ENCODE results near the gene NOP14.

The NOP14 gene

DNA sequence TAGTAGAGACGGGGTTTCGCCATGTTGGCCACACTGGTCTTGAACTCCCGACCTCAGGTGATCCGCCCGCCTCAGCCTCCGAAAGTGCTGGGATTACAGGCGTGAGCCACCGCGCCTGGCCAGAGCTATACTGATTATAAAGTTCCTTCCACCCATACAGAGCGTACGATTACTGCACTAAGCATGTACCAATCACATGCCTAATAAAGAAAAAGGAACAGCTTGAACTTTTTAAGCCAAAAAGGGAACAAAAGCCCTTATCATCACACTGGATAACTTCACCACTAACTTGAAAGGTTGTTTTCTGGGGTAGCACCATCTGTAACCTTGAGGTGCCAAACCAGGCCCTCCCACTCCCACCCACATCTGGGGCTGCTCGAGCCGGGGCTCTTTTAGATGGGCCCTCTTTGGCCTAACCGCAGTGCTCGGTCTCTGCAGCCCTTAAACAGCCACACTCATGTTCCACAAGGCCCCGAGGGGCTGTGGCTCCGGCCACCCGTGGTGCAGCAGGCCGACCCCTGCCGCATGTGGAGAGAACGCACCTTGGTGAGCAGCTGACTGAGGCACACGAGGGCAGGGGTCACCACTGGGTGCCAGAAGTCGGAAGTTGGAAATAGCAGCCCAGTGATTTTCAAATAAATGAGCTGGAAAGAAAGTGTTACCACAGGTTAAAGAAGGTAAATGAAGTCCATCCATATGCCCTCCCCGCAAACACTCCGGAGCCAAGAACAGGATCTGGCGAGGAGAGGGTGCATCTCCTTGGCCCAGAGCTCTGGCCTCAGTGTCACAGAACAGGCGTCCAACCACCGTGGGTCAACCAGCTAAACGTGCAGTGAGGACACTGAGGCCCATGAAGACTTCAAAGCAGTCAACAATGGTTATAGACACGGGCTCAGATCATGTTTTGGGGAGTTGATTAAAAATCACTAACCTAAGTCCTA lies 18.4 kb downstream of the NOP14 start:
- no peak for FAIRE-seq
- TF ChIP-seq TAF1 (IDR thresholded peaks at IDR 0.05; ENCODE audit: borderline replicate concordance, low read depth, low read length), result no peak
- no peak for TF ChIP-seq POLR2AphosphoS5 (IDR thresholded peaks at IDR 0.05; ENCODE audit: low read depth, low read length)
- no peak for TF ChIP-seq POLR2A (IDR thresholded peaks at IDR 0.05; ENCODE audit: low read depth, low read length)
- DNase-seq (ENCODE audit: insufficient read length), result no peak

DNA sequence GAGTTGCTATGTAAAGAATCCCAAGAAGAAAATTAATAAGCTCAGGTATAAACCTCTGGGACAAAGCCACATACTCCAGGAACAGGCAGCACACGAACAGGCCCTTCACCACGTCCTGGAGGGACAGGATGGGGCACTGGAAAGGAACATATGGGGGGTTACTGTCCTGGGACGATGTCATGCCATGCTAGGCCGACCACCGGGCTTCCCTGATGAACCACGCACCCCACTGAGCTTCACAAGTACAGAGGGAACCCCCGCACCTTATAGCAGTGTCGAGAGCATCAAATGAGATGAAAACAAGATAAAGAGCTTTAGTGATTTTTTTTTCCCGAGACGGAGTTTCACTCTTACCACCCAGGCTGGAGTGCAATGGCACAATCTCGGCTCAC lies 19.1 kb downstream of the NOP14 start:
- FAIRE-seq (no peak), DNase-seq (ENCODE audit: insufficient read length) (no peak)

DNA sequence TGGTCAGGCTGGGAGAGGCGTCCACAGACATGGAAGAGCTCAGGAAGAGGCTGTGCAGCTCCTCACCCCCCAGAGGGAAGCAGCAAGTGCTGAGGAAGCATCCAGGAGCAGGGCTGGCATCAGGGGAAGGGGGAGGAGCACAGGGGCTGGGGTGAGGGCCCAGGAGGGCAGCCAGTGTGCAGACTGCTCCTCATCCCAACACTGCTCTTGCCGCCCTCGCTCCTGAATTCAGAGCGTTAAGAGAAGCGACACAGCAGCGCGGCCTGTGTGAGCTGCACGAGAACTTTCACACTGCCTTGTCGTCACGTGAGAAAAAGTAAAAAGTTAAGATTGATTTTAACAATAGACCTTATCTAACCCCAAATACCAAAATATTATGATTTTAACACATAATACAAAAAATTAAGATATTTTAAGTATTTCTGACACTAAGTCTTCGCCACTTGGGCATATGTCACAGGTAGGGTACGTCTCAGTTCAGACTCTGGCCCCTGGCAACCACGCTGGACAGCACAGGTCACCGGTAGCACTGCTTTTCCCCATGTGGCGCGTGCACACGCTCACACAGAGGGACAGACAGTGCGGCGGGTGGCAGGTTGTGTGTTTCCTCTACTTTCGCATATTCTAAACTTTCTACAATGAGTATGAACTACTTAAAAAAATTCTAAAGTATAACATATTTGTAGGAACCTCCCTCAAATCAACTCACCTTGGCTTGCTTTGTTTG lies 19.7 kb downstream of the NOP14 start:
- TF ChIP-seq POLR2A (IDR thresholded peaks at IDR 0.05; ENCODE audit: low read depth, low read length) (no peak; the same call in 1 of the 2 replicates), TAF1 (IDR thresholded peaks at IDR 0.05; ENCODE audit: borderline replicate concordance, low read depth, low read length) (no peak), POLR2AphosphoS5 (IDR thresholded peaks at IDR 0.05; ENCODE audit: low read depth, low read length) (no peak)
- DNase-seq (ENCODE audit: insufficient read length) (no peak), FAIRE-seq (no peak)

More for the DNA sequence above, 19.1 kb downstream of the NOP14 start:
- TF ChIP-seq TAF1 (IDR thresholded peaks at IDR 0.05; ENCODE audit: borderline replicate concordance, low read depth, low read length) (no peak), POLR2AphosphoS5 (IDR thresholded peaks at IDR 0.05; ENCODE audit: low read depth, low read length) (no peak), POLR2A (IDR thresholded peaks at IDR 0.05; ENCODE audit: low read depth, low read length) (no peak; the same call in 1 of the 2 replicates)

DNA sequence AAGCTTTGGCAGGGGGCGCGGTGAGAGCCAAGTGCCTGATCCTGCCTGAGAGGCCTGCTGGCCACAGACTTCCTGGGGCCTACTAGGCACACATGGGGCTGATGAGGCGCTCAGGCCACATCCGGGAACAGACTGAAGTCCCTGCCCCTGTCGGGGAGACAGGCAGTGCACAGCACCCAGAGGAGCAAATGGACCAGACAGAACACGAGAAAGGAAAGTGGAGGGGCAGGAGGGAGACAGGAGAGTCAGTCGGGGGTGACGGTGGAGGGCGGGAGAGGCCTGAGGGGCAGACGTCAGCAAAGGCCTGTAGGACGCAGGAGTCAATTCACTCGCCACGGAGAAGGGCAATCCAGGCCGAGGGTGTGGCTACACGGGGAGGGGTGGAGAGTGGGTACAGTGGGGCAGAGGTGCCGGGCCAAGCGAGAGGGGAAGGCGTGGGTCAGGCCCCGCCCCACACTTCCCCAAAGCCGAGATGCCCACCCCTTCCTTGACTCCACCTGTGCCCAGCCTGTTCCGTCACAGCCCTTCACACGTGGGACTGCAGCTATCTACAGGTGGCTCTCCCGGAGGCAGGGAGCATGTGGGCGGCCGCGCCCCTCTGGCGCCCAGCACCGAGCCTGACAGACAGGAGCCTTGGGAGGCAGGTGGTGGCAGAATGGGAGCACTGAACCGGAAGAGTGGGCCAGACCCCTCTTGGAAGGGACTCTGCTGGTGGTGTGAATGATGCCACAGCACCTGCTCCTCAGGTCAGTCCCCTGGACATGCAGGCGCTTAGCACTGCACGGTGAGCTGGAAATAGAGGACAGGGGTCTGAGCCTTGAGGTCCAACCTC lies 20.5 kb downstream of the NOP14 start:
- DNase-seq (ENCODE audit: insufficient read length), result no peak
- TF ChIP-seq TAF1 (IDR thresholded peaks at IDR 0.05; ENCODE audit: borderline replicate concordance, low read depth, low read length), result no peak
- TF ChIP-seq POLR2A (IDR thresholded peaks at IDR 0.05; ENCODE audit: low read depth, low read length), result peak; percentile 42; the same call in 1 of the 2 replicates
- TF ChIP-seq POLR2AphosphoS5 (IDR thresholded peaks at IDR 0.05; ENCODE audit: low read depth, low read length), result 0 out of 2 replicates have a peak, but pooled peaks have one; percentile 61
- no peak for FAIRE-seq

DNA sequence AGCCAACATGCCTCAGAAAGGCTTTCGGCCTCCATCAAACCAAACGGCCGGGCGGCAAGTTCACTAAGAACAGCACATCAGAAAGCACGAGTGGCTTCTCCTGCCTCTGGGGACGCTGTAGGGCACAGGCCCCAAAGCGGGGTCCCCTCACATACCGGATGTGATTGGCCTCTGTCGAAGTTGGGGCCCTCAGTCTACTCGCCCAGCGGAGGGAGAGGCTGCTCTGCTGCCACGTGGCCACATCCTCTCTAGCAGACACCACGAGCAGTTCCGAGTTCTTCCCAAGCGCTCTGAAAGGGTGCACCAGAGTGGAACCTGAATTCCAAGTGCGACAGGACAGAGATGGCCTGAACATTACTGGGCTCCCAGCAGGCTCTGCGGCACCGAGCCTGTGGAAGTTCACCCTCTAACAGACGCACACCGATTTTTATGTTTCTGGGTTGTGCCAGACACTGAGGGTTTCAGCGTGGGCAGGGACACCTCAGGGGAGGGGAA lies 21.1 kb downstream of the NOP14 start:
- FAIRE-seq, result no peak
- TF ChIP-seq POLR2AphosphoS5 (IDR thresholded peaks at IDR 0.05; ENCODE audit: low read depth, low read length) (no peak), POLR2A (IDR thresholded peaks at IDR 0.05; ENCODE audit: low read depth, low read length) (no peak), TAF1 (IDR thresholded peaks at IDR 0.05; ENCODE audit: borderline replicate concordance, low read depth, low read length) (no peak)
- no peak for DNase-seq (ENCODE audit: insufficient read length)

DNA sequence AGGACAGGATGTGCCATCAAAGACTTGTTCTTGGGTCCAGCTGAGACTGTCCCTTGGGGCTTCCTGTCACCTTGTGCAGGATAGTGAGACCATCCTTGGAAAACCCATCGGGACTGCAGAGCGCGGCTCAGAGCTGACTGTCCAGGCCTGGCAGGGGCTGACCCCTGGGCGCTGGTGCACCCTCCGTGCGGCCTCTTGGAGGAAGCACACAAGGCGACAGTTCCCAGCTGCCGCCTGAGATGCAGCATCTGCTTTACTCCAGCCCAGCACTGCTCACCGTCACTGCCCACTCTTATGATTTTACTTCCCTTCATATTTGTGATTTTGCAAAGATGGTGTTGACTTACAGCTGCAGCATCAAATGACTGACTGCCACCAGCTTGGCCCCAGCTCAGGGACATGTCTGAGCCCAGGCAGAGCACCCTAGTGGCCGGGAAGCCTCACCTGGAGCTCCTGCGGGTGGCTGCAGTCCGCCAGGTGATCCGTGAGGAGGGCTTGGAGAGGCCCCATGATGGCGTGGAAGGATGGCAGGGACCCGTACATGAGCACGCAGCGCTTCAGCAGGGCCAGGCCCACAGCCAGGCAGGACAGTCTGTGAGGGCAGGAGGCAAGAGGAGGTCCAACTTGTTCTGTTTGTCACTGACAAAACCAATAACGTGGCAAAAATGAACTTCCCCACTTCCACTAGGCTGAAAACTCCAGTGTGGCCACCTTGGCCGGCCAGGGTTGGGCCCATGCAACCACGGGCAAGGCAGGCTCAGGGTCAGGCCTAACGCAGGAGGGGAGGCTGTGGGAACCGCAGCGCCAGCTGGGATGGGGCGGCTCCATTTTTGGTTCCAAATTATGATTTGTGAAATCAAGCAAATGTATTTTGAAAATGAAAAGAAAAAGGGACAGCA lies 21.8 kb downstream of the NOP14 start:
- TF ChIP-seq TAF1 (IDR thresholded peaks at IDR 0.05; ENCODE audit: borderline replicate concordance, low read depth, low read length) (no peak), POLR2A (IDR thresholded peaks at IDR 0.05; ENCODE audit: low read depth, low read length) (no peak; the same call in 1 of the 2 replicates), POLR2AphosphoS5 (IDR thresholded peaks at IDR 0.05; ENCODE audit: low read depth, low read length) (no peak; the same call in 1 of the 2 replicates)
- DNase-seq (ENCODE audit: insufficient read length), result no peak
- no peak for FAIRE-seq

DNA sequence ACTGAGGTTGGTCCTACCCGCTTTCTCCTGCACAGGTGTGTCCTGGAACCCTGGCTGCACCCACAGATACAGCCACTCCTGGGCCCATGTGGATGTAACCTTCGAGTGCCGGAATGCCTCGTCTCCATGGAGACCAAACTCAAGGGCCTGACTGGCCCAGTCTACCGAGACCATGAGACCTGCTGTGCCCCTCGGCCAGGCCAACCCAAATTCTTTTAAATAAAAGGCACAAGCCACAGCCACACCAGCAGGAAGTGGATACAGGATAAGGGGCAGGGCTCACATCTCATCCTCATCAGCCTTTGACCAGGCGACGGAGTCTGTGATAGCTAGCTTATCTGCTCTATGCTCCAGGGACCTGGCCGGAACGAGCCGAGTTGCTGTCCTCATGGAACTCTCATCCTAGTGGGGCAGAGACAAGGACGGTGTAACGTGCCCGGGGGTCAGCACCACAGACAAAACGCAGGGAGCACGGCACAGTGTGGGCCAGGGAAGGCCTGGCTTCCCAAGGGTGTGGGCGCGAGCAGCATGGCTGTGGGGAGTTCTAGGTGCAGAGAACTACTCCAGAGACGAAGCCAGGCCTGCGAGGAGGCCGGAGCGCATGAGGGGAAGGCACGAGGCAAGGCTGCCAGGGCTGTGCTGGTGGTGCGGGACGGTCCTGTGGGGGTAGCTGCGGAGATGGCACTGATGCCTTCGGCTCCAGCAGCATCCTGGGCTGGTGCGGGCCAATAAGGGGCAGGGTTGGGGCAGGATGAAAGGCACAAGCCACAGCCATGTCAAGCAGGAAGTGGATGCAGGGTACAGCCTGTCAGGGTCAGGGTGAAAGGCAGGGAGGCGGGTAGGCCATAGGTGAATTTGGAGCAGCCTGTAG lies 22.7 kb downstream of the NOP14 start:
- FAIRE-seq, result no peak
- TF ChIP-seq POLR2AphosphoS5 (IDR thresholded peaks at IDR 0.05; ENCODE audit: low read depth, low read length) (no peak; the same call in none of the 2 replicates), POLR2A (IDR thresholded peaks at IDR 0.05; ENCODE audit: low read depth, low read length) (peak; percentile 70; the same call in 1 of the 2 replicates), TAF1 (IDR thresholded peaks at IDR 0.05; ENCODE audit: borderline replicate concordance, low read depth, low read length) (no peak)

DNA sequence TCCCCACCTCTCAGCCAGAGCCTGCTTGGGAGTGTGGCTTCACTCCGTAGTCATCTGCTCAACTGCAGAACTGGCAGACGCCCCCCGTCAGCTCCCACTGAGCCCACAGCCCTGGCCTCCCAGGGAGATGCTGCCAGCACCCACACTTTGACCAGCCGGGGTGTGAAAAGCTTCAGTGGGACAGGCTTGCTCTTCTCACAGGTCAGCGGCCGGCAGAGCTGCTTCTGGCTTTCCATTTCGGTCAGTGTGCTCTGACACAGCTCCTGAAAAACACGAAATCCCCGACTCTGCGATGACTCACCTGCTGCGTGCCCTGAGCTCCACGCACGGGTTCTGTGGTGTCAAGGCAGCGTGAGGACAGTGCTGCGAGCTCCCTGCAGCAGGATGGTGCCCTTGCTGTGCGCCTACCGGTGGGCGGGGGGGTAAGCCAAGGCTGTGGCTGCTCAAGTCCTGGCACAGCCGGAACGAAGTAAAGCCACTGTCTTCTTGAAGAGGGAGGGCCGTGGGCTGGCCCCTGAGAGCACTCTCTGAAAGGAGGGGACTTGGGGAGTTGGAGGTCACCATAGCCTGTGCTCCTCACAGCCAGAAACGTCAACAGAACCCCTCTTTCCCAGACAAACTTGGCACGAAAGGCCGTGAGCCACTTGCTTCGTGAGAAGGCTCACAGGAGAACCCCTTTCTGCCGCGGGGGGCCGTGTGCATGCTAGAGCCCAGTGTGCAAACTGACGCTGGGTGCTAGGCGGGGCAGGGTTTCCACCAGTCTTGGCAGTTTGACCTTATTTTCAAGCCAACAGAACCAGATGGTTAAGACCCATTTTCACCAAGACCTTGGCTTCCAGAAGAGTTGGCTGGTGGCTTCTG lies 23.6 kb downstream of the NOP14 start:
- FAIRE-seq, result no peak
- TF ChIP-seq POLR2A (IDR thresholded peaks at IDR 0.05; ENCODE audit: low read depth, low read length) (peak; percentile 32; the same call in 1 of the 2 replicates), POLR2AphosphoS5 (IDR thresholded peaks at IDR 0.05; ENCODE audit: low read depth, low read length) (0 out of 2 replicates have a peak, but pooled peaks have one; percentile 41), TAF1 (IDR thresholded peaks at IDR 0.05; ENCODE audit: borderline replicate concordance, low read depth, low read length) (no peak)
- DNase-seq (ENCODE audit: insufficient read length), result no peak

More for the DNA sequence above, 22.7 kb downstream of the NOP14 start:
- no peak for DNase-seq (ENCODE audit: insufficient read length)

Measured in GM12892 (cell line).